GM04503 (cell line): ENCODE results near the gene HUWE1.
"Not testable (repeated sequence)": the region's sequence is repeated elsewhere in the genome, so short reads cannot be mapped to it uniquely, and the experiment has no call there.

Experiments
- DNase-seq: peaks from one replicate; pipeline ENCODE4 v3.0.0-alpha.2; 2012; ENCODE audit warnings: low read depth

The HUWE1 gene

DNA sequence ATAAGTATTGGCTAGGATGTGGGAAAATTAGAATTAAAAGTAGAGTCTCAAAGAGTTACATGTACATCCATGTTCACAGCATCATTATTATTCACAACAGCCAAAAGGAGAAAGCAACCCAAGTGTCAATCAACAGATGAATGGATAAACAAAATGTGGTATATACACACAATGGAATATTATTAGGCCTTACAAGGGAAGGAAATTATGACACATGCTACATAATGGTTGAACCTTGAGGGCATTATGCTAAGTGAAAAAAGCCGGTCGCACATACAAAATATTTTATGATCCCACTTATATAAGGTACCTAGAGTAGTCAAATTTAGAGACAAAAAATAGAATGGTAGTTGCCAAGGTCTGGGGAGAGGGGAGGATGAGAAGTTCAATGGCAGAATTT lies 80.1 kb downstream of the HUWE1 start:
- DNase-seq = no peak

DNA sequence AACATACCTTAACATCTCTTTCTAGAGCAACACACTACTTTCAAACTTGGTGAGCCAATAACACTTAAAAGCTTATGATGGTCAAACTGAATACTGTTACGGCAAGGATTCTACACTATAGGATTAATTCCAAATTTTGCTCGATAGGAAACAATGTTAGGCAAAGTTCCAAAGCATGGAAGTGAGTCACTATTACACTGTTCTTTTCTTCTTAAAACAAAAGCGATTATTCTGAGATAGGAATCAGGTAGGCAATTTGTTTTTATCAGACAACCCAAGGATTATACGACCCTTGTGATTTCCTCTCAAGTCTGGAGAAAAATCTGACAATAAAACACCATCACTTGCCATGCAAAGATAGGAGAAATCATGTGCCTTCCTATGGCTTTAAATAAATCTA lies 81.5 kb downstream of the HUWE1 start:
- no peak for DNase-seq

DNA sequence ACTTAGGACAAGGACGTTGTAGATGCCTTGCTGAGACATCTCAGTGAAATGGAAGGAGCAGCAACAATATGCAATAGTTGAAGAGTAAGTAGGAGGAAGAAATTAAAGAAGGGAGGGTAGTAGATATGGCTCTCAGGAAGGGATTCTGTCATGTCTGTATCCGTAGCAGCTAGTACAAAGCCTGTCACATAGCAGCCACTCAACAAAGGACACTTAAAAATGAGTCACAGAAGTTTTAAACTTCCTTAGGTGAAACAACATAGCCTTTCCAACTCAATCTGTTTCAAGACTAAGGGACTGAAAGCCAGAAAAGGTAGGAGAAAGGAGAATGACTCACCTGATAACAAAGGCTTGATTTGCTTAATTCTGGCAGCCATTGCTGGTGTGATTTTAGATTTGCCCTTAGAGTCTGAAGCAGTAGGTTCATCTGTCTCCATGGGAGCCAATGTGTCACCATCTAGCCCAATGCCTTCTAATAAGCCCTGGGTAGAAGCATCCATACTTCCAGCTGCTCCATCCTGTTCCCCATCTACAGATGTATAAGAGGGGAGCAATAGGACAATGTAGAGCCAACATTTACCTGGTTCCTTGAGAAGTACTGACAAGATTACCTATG lies 86.6 kb downstream of the HUWE1 start:
- DNase-seq = no peak

DNA sequence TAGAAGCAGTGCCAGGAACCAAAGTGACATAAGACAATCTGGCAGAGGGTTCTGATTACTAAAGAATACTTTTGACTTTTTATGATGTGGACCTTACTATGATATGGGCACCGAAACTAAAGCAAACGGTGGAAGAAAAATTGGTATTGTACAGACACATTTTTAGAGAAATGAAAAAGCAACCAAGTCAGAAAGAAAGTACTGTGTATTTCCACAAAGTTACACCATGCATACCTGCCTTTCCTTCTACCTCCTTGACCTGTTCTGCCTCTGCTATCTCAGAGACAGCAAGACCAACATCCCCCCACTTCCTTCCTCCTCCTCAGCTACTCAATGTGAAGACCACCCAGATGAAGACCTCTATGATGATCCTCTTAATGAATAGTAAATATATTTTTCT lies 88.3 kb downstream of the HUWE1 start:
- no peak for DNase-seq

DNA sequence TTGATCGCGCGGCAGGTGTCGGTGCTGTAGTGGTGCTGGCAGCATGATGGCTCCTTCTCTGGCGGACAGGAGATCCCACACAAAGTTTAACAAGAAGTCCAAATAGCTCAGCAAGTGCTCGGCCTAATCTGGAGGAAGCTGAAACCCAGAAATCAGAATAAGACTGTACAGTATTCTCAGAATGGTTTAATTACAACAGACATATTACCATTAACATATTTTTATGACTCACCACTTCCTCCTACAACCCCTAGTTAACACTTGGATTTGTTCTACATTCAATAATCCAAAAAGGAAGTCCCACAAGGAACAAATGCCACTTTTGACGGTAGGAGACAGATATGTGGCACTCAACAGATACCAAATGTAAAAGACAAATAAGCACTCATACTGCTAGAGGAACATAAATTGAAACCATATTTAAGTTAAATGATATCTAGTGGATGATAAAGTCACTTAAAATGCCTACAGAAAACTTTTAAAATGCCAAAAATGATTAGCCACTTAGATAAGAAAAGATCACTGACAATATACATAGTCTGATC lies 91.2 kb downstream of the HUWE1 start:
- no peak for DNase-seq

DNA sequence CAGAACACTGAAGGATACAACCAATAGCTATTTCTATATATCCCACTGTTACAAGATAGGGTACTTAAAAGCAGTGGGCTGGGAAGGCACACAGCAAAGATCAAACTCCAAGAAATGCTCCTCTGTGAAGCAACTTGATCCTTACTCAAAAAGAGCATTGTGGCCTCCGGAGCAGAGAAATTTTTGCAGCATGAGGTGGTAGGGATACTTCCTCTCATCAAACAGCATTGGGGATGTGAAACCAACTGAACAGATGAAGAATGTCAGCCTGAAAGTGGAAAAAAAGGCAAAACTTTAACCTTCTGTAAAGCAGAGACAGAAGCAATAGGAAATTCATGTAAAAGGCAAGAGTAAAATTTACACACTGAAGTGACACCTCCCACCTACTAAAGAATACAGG lies 92.2 kb downstream of the HUWE1 start:
- peak; percentile 8 for DNase-seq

DNA sequence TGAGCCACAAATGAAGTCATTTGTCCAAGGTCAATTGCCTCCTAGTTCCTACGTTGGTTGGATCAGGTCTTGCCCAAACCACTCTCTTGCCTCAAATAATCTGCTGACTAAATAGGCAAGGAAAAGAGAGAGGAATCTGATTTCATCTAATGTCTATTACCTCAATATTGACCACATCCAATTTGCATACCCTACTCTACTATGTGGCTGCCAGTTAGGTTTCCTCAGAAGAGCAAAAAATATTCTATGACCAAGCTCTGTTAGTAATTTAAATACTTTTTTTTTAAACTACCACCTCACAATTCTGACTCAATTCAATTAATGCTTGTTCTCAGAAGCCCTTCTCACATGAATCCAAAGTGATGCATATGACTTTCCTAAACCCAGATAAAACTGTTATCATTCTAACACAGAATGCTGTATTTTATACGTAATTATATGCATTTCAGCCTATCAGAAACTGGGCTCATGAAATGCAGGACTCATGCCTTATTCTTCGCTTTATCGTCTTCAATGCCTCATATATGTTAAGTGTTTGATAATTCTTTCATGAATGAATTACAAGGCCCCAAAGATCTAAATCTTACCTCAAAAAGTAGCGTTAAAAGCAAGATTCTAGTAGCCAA lies 98.6 kb downstream of the HUWE1 start:
- DNase-seq = no peak

DNA sequence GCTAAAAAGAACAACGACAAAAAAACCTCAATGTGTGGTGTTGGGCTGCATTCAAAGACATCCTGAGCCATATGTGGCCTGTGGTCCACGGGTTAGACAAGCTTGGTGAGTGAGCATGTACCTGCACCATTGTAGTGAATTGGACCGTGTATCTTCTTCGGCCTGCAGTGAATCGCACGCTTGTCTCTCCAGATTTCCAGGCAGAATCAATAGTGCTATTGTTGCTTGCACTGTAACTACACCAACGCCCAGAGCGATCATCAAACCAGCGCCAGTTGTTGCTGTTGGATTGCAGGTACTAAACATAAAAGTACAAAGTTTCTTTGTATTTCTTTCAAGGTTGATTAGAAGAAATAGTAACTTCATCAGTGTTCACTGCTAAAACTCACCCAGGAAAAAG lies 101.6 kb downstream of the HUWE1 start:
- DNase-seq = no peak

DNA sequence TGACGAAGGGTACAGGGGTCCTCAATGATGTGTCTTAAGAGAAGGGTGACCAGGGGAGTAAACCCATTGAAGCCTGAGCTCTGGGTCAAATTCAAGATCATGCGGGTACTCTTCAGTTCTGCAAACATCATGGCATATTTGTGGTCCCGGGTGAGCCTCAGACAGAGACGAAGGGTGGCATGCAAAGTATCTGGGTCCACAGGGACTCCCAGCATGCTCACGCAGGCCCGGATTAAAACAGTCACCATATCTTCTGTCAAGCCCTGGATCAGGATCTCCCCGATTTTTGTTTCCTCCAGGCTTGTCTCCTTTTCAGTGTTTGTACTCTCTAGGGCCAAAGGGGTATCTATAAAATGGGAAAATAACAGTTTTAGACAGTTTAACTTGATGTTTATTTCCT lies 102.9 kb downstream of the HUWE1 start:
- no peak for DNase-seq

DNA sequence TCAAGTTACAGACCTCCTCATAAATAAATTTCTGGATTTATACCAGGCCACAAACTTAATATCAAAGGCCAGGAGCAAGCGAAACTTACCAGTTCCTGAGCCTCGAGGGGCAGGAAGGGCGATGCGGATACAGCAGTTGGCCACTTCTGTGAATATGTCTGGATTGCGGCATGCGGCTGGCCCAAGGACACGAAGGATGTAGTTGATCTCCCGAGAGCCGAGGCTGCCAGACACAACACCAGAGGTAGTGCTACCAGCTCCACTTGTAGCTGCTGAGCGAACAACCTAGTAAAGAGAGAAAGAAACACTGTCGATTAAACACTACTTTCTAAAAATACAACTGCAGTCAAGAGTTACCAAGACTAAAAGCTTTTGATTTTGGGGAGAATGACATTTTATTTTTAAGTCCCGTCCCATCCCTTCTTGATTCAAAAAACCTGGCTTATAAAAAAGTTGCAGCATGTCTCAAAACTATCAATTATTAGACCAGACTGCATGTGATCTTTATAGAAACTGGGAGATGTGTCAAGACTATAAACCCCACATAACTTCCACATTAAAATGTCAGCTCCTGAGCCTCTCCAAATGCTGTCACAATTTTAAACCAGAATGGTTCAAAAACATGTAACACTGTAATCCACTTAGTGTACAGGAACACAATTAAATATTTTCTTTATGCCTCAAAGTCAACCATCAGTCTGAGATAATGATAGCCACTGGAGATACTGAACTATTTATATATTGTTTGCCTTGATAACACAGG lies 105.6 kb downstream of the HUWE1 start:
- DNase-seq = no peak

- no peak for DNase-seq
These were observed 115.0 kb downstream of the HUWE1 start for GRCh38 chrX:53571494-53571893.

- DNase-seq = no peak
These were observed 123.2 kb downstream of the HUWE1 start for GRCh38 chrX:53563324-53563723.

DNA sequence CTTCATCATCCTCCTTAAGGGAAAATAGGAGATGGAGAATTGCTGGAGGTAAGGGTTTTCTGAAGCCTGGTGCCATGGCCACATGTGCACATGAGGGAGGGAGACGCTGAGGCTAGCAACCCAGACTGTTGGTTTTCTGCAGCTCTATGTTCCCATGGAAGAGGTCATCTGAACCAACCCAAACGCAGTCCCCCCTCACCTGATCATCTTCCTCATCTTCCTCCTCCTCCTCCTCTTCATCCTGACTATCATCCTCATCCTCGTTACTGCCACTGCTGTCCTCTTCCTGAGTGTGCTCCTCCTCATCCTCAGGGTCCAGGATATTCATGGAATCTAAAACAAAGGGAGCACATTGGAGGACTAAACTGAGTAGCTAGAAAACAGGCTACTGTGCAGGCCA lies 124.6 kb downstream of the HUWE1 start:
- no peak for DNase-seq

- no peak for DNase-seq
These were observed 127.9 kb downstream of the HUWE1 start for GRCh38 chrX:53558646-53559045.

DNA sequence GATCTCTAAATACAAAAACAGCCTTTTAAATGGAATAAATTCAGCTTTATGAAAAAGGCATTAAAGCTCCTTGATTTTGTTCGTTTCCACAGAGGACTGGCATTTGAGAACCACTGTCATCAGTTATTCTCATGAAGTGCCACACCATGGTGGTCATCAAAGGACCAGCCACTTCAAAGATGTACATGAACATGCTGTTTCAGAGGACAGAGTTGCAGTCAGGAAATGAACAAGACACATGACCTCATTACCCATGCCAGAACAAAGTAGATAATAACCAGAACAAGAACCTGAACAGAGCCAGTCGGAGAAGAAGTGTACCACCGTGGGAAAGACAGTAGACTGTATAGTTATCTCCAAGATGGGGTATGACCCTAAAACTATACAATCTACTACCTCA lies 129.7 kb downstream of the HUWE1 start:
- no peak for DNase-seq

GRCh38 chrX:53550756-53551463 lies 135.6 kb downstream of the HUWE1 start:
- no peak for DNase-seq

DNA sequence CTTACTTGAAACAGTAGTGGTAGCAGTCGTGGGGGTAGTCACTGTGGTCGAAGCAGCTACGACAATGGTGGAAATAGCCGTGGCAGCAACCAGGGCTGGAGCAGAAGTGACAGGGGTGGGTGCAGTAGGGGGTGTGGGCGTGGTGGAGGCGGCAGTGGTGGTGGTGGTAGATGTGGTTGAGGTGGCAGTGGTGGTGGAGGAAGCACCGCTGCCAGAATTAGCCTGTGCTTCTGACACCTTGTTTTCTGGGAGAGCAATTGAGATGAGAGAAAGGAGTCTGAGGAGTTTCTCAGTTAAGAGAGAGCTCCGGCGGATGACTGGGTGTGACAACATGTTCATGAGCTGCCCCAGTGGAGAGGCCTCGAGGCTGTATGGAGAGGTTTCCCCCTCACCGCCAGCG lies 138.9 kb downstream of the HUWE1 start:
- no peak for DNase-seq

DNA sequence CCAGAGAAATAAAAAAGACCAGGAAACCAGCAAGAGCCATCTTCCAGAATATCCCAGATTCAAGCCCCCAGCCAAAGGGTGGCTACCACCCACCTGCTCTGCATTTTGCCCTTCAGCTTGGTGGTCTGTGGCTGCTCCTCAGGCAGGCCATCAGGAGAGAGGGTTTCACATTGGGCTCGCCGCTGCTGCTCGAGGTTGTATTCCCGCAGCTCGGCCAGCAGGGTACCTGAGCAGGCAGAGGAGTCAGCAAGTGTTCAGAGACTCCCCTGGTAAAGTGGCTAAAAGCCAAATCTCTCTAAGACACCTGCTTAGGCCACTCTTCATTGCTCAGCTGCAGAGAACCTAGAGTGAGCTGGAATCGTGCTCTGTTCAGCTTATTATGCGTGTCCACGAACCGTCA lies 141.6 kb downstream of the HUWE1 start:
- DNase-seq = no peak

DNA sequence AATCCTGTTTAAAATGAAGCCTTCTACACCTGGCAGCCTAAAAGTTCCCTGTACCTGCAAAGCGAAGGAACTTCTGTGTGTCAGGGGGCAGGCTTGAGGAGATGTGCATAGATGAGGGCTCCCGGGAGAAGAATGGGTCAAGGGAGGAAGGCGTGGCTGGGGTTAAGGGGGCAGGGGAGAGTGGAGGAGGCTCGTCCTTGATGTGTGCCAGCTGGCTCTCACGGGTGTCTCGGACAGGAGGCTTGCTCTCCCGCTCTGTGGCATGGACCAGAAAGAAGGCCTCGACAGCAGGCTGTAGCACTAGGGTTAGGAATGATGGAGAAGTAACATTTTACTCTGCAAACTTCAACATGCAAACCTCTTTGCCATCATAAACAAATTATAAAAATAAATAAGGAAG lies 147.7 kb downstream of the HUWE1 start:
- no peak for DNase-seq

GRCh38 chrX:53531255-53531966 lies 155.1 kb downstream of the HUWE1 start:
- not testable (repeated sequence) for DNase-seq

- no peak for DNase-seq
These were observed 159.5 kb downstream of the HUWE1 start for GRCh38 chrX:53526999-53527398.

GRCh38 chrX:53511322-53511721 lies 175.2 kb downstream of the HUWE1 start:
- no peak for DNase-seq
